Left forelimb (tissue), 1 donor: Measurements from ENCODE around the gene ZEB2.

ENCODE experiments used
- DNase-seq: peaks from one replicate; pipeline ENCODE4 v3.0.0-alpha.2; 2018; ENCODE audit warnings: low spot score

Gene ZEB2

GRCh38 chr2:144512891-144513351 lies 7.0 kb downstream of the ZEB2 start:
- no peak for DNase-seq

GRCh38 chr2:144512470-144512869 lies 7.4 kb downstream of the ZEB2 start:
- no peak for DNase-seq

GRCh38 chr2:144511937-144512336 lies 8.0 kb downstream of the ZEB2 start:
- no peak for DNase-seq

GRCh38 chr2:144511226-144511810 lies 8.6 kb downstream of the ZEB2 start:
- no peak for DNase-seq

GRCh38 chr2:144510294-144510991 lies 9.5 kb downstream of the ZEB2 start:
- no peak for DNase-seq

GRCh38 chr2:144509879-144510221 lies 10.1 kb downstream of the ZEB2 start:
- no peak for DNase-seq

GRCh38 chr2:144509001-144509878 lies 10.7 kb downstream of the ZEB2 start:
- no peak for DNase-seq

GRCh38 chr2:144508172-144508851 lies 11.6 kb downstream of the ZEB2 start:
- DNase-seq = no peak

GRCh38 chr2:144507441-144508171 lies 12.3 kb downstream of the ZEB2 start:
- DNase-seq = no peak

- no peak for DNase-seq
Measured at GRCh38 chr2:144505245-144505831, 14.6 kb downstream of the ZEB2 start.

- no peak for DNase-seq
Measured at GRCh38 chr2:144504218-144504641, 15.7 kb downstream of the ZEB2 start.

- DNase-seq = no peak
Measured at GRCh38 chr2:144503242-144503641, 16.7 kb downstream of the ZEB2 start.

GRCh38 chr2:144502369-144502768 lies 17.6 kb downstream of the ZEB2 start:
- DNase-seq = no peak

- no peak for DNase-seq
Measured at GRCh38 chr2:144501627-144502026, 18.3 kb downstream of the ZEB2 start.

GRCh38 chr2:144501118-144501517 lies 18.8 kb downstream of the ZEB2 start:
- no peak for DNase-seq

GRCh38 chr2:144500563-144500962 lies 19.4 kb downstream of the ZEB2 start:
- DNase-seq = no peak

GRCh38 chr2:144498277-144498676 lies 21.6 kb downstream of the ZEB2 start:
- DNase-seq = no peak

GRCh38 chr2:144496977-144497598 lies 22.8 kb downstream of the ZEB2 start:
- no peak for DNase-seq

- no peak for DNase-seq
Measured at GRCh38 chr2:144496092-144496976, 23.6 kb downstream of the ZEB2 start.
